DOHH2 (cell line): Measurements from ENCODE around the gene SERINC3.

ENCODE experiments used
- CTCF ChIP-seq: fragments of 200-600 bp; sonication (generic); IDR thresholded peaks from one replicate; pipeline ENCODE4 v1.5.1; 2014; ENCODE audit warnings: antibody characterized with exemption, mild to moderate bottlenecking, low read depth, low read length; ENCODE audit not compliant: poor library complexity, severe bottlenecking
- EZH2phosphoT487 ChIP-seq: fragments of 200-600 bp; sonication (generic); IDR thresholded peaks from 2 replicates; pipeline ENCODE4 v1.6.1; 2017; ENCODE audit warnings: borderline replicate concordance, mild to moderate bottlenecking, antibody characterized with exemption, low read length, moderate library complexity, mixed read lengths

- TF ChIP-seq CTCF (no peak), EZH2phosphoT487 (no peak)
These were observed 14.3 kb upstream of the SERINC3 start for GRCh38 chr20:44536175-44536574.
